K562 (cell line): Measurements from ENCODE around the gene UMODL1.

Experiments used
- CEBPB ChIP-seq: fragments of 450-650 bp; IDR thresholded peaks from 2 replicates; pipeline ENCODE4 v1.6.1; 2016; ENCODE audit warnings: missing genetic modification characterization, missing compliant biosample characterization
- FIP1L1 ChIP-seq: fragments of 200-400 bp; formaldehyde crosslinking; IDR thresholded peaks from 2 replicates; pipeline ENCODE4 v1.6.1; 2018; ENCODE audit warnings: mild to moderate bottlenecking, low read depth, low read length; ENCODE audit not compliant: poor library complexity, severe bottlenecking
- FOS ChIP-seq: IDR thresholded peaks from 3 replicates; pipeline ENCODE4 v1.6.1; 2011; ENCODE audit not compliant: insufficient read length; ENCODE audit errors: extremely low read depth
- MXI1 ChIP-seq: IDR thresholded peaks from 2 replicates; pipeline ENCODE4 v1.6.1; 2011; ENCODE audit warnings: low read depth, mild to moderate bottlenecking, improper control_type of control experiment, low read length
- NR3C1 ChIP-seq: sonication (generic); formaldehyde crosslinking; IDR thresholded peaks from 2 replicates; pipeline ENCODE4 v1.8.1; 2022; ENCODE audit warnings: missing genetic modification reagents
- TEAD4 ChIP-seq, 2 experiments: sonication (generic) in 1 of 2; formaldehyde crosslinking in 1 of 2; IDR thresholded peaks; 2 replicates each; pipeline versions ENCODE4 v1.6.1 to v1.8.0; 2012 to 2022; ENCODE audit warnings: borderline replicate concordance in 1 of 2, inconsistent platforms in 1 of 2, low read length in 1 of 2, mild to moderate bottlenecking in 1 of 2, missing genetic modification reagents in 1 of 2
- TF ChIP-seq, protein P1 (sequence below): fragments of 250-450 bp; sonication (Bioruptor Pico); IDR thresholded peaks from 2 replicates; pipeline ENCODE4 v1.9.0; 2021; ENCODE audit warnings: mild to moderate bottlenecking
- TF ChIP-seq, protein P2 (sequence below), 3 experiments: IDR thresholded peaks in 2 of 3; conservative IDR thresholded peaks in 1 of 3; 2 replicates each; pipeline ENCODE4 v1.5.1; 2011 to 2012; ENCODE audit warnings: low read length in 3 of 3, mild to moderate bottlenecking in 3 of 3, control low read depth in 2 of 3, improper control_type of control experiment in 1 of 3, inconsistent platforms in 1 of 3, low read depth in 1 of 3, mixed read lengths in 1 of 3, moderate library complexity in 1 of 3; ENCODE audit not compliant: insufficient read depth in 2 of 3

DNA sequence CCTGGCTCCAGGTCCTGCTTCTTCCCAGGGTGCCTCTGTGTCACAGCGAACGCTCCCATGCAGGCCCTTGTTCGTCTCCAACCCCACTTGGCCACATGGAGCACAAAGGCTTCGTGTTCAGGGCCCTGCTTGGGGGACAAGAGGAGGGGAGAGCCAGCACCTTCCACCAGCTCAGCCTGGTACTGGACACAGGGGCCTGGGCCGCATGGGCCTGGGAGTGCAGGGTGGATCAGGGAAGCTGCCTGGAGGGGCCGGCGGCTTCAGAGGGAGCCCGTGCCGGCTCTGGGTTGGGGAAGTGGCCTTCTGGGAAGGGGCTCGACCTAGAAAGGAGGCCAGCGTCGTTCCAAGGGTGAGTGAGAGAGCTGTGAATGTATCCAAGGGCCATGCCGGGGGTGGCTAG is 53.0 kb downstream of the UMODL1 start:
- TF ChIP-seq, protein P1, sequence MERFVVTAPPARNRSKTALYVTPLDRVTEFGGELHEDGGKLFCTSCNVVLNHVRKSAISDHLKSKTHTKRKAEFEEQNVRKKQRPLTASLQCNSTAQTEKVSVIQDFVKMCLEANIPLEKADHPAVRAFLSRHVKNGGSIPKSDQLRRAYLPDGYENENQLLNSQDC (CRISPR knock-in tag), result no peak
- TF ChIP-seq FOS, result no peak
- TF ChIP-seq TEAD4 (IDR thresholded peaks at IDR 0.05; ENCODE audit: low read length), result no peak
- TF ChIP-seq TEAD4 (CRISPR knock-in tag; IDR thresholded peaks at IDR 0.05; ENCODE audit: borderline replicate concordance), result no peak
- no peak for TF ChIP-seq NR3C1 (CRISPR knock-in tag)
- no peak for TF ChIP-seq CEBPB
- no peak for TF ChIP-seq FIP1L1
- no peak for TF ChIP-seq MXI1
- TF ChIP-seq, protein P2, sequence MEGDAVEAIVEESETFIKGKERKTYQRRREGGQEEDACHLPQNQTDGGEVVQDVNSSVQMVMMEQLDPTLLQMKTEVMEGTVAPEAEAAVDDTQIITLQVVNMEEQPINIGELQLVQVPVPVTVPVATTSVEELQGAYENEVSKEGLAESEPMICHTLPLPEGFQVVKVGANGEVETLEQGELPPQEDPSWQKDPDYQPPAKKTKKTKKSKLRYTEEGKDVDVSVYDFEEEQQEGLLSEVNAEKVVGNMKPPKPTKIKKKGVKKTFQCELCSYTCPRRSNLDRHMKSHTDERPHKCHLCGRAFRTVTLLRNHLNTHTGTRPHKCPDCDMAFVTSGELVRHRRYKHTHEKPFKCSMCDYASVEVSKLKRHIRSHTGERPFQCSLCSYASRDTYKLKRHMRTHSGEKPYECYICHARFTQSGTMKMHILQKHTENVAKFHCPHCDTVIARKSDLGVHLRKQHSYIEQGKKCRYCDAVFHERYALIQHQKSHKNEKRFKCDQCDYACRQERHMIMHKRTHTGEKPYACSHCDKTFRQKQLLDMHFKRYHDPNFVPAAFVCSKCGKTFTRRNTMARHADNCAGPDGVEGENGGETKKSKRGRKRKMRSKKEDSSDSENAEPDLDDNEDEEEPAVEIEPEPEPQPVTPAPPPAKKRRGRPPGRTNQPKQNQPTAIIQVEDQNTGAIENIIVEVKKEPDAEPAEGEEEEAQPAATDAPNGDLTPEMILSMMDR (IDR thresholded peaks at IDR 0.05 in 2 of 3, conservative IDR thresholded peaks at IDR 0.05 in 1 of 3; ENCODE audit: insufficient read depth in 2 of 3, low read depth in 1 of 3, low read length in 3 of 3), result no peak
